ENCODE results near the gene IL6R. TPM values are rescaled to one million over a fixed set of nuclear protein-coding genes. Genes with fewer than 3 reads are reported as not detected.

Gene IL6R
- total and polyA plus RNA-seq, 2 of the 4 experiments (the other 2 are of a cell fraction) = 5.3 to 9.5 TPM

GRCh38 chr1:154384650-154385489 lies 20.3 kb upstream of the IL6R start:
- Histone ChIP-seq H3K4me1 (ENCODE audit: control insufficient read depth, insufficient read depth, low read length) (no peaks in the 10 kb centered on the region), H3K9ac (ENCODE audit: low read depth, low read length) (no peak overlapping the region), H4K8ac (ENCODE audit: low read depth in 2 of 2, low read length in 2 of 2) (no peak overlapping the region), H3K4me2 (ENCODE audit: low read depth, low read length) (no peak overlapping the region), H3K23ac (ENCODE audit: low read depth, low read length) (no peak overlapping the region), H4K91ac (ENCODE audit: insufficient read depth, low read depth, low read length) (no peak overlapping the region), H3K14ac (replicated peaks; ENCODE audit: low read depth, low read length) (no peak overlapping the region), H2AFZ (replicated peaks; ENCODE audit: low read length, poor library complexity) (no peak overlapping the region), H2BK20ac (ENCODE audit: low read depth, low read length) (no peak overlapping the region), H3K27ac (ENCODE audit: insufficient read depth, low read length) (no peak overlapping the region), H3K36me3 (ENCODE audit: control insufficient read depth, insufficient read depth, low read length) (no peaks in the 10 kb centered on the region), H2BK5ac (ENCODE audit: low read depth, low read length, poor library complexity, severe bottlenecking) (no peak overlapping the region), H2BK15ac (ENCODE audit: low read depth, low read length) (no peak overlapping the region), H4K5ac (ENCODE audit: low read depth, low read length) (no peak overlapping the region), H3K56ac (ENCODE audit: extremely low read depth, insufficient read depth, low read length) (no peak overlapping the region), H3K27me3 (ENCODE audit: control insufficient read depth, insufficient read depth, low read length) (peaks cover 26% of the 10 kb centered on the region), H3K9me1 (ENCODE audit: insufficient read depth, low read length) (peaks cover 3% of the 10 kb centered on the region; the same call in 1 of the 2 replicates), H3K18ac (ENCODE audit: low read depth, low read length) (no peak overlapping the region), H4K20me1 (ENCODE audit: insufficient read depth, low read length) (no peaks in the 10 kb centered on the region), H3K4me3 (ENCODE audit: insufficient read depth, low read depth, low read length) (no peak overlapping the region), H2AK5ac (ENCODE audit: low read depth, low read length) (no peak overlapping the region), H3K4ac (ENCODE audit: low read depth, low read length) (no peak overlapping the region), H2BK120ac (ENCODE audit: low read depth, low read length) (no peak overlapping the region), H2AK9ac (replicated peaks; ENCODE audit: low read depth, low read length, poor library complexity) (no peak overlapping the region), H3K9me3 (ENCODE audit: control insufficient read depth, insufficient read depth, low read length) (no peaks in the 10 kb centered on the region), H3K79me1 (ENCODE audit: low read depth in 1 of 2, low read length in 2 of 2) (no peaks in the 10 kb centered on the region)
- DNase-seq (no peak), ATAC-seq (ENCODE audit: low read depth) (no peak)
- dilution Hi-C loops (cut with HindIII; ENCODE audit: low sequenced_read_pairs, unreplicated experiment) (no loop called here), intact Hi-C loops (cut with micrococcal nuclease) (no loop called here), in situ Hi-C loops (cut with MboI; ENCODE audit: low sequenced_read_pairs) (no loop called here)
- no TSS peak for BruUV-seq (replicated peaks)
- no peak for TF ChIP-seq USF2 (IDR thresholded peaks at IDR 0.05; ENCODE audit: low read depth, low read length)
- TF ChIP-seq BHLHE40 (IDR thresholded peaks at IDR 0.05; ENCODE audit: low read depth, low read length) = no peak
- TF ChIP-seq CTCF (conservative IDR thresholded peaks at IDR 0.05; ENCODE audit: low read depth, low read length) = no peak
- TF ChIP-seq RFX5 (IDR thresholded peaks at IDR 0.05; ENCODE audit: low read depth, low read length) = no peak
- TF ChIP-seq RCOR1 (IDR thresholded peaks at IDR 0.05; ENCODE audit: insufficient replicate concordance, low read length) = no peak
- no peak for TF ChIP-seq MAFK (IDR thresholded peaks at IDR 0.05; ENCODE audit: low read depth, low read length)
- no peak for TF ChIP-seq RAD21 (IDR thresholded peaks at IDR 0.05; ENCODE audit: low read length)
- no peak for TF ChIP-seq ELK1 (IDR thresholded peaks at IDR 0.05; ENCODE audit: borderline replicate concordance, low read depth, low read length)
- TF ChIP-seq SMC3 (IDR thresholded peaks at IDR 0.05; ENCODE audit: low read depth, low read length) = no peak
- TF ChIP-seq FOS (IDR thresholded peaks at IDR 0.05; ENCODE audit: low read depth, low read length) = no peak
- no peak for TF ChIP-seq NFE2L2 (IDR thresholded peaks at IDR 0.05; ENCODE audit: low read depth, low read length)
- ChIA-PET POLR2A (ENCODE audit: unreplicated experiment) (no interaction called here), CTCF (interaction anchor here (0.6 kb wide), 1 partner anchor 49 kb away, joined by 4 read pairs; no protein-coding TSS in a partner anchor)
- 67% methylated on average over 1 of the region's 8 CpGs; no CpG with 5 or more reads in 1 of the 2 experiments for WGBS, 2 experiments (ENCODE audit: extremely low coverage in 2 of 2, insufficient read length in 1 of 2)

Measured in IMR-90 (cell line).